ENCODE results near the gene TICRR. TPM values are rescaled to one million over a fixed set of nuclear protein-coding genes. Genes with fewer than 3 reads are reported as not detected.
"Not testable (repeated sequence)": the region's sequence is repeated elsewhere in the genome, so short reads cannot be mapped to it uniquely, and the experiment has no call there.

Gene TICRR, protein sequence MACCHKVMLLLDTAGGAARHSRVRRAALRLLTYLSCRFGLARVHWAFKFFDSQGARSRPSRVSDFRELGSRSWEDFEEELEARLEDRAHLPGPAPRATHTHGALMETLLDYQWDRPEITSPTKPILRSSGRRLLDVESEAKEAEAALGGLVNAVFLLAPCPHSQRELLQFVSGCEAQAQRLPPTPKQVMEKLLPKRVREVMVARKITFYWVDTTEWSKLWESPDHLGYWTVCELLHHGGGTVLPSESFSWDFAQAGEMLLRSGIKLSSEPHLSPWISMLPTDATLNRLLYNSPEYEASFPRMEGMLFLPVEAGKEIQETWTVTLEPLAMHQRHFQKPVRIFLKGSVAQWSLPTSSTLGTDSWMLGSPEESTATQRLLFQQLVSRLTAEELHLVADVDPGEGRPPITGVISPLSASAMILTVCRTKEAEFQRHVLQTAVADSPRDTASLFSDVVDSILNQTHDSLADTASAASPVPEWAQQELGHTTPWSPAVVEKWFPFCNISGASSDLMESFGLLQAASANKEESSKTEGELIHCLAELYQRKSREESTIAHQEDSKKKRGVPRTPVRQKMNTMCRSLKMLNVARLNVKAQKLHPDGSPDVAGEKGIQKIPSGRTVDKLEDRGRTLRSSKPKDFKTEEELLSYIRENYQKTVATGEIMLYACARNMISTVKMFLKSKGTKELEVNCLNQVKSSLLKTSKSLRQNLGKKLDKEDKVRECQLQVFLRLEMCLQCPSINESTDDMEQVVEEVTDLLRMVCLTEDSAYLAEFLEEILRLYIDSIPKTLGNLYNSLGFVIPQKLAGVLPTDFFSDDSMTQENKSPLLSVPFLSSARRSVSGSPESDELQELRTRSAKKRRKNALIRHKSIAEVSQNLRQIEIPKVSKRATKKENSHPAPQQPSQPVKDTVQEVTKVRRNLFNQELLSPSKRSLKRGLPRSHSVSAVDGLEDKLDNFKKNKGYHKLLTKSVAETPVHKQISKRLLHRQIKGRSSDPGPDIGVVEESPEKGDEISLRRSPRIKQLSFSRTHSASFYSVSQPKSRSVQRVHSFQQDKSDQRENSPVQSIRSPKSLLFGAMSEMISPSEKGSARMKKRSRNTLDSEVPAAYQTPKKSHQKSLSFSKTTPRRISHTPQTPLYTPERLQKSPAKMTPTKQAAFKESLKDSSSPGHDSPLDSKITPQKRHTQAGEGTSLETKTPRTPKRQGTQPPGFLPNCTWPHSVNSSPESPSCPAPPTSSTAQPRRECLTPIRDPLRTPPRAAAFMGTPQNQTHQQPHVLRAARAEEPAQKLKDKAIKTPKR (N-terminal part only)
- total RNA-seq: 0.62 TPM

DNA sequence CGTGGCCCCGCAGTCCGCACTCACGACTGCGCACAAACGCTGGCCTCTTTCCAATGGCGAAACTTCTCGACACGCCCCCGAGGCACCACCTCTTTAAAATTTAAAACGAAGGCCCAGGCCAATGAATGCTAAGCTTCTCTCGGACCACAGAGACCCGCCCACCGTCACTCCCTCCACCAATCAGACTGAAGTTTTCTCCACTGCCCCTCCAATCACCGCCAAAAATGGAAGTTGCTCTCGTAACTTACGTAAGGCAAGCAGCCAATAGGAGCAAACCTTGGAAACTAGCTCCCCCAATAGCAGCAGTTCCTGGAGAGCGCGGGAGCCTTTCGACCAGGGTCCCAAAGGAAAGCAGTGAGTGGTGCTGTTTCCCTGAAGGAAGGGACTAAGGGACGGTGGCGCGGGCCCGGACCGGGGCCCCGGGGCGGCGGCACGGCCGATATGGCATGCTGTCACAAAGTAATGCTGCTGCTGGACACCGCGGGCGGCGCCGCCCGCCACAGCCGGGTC lies at the start of gene TICRR:
TSS of gene TICRR (plus strand) at position 324 of the 510 bp plus-strand sequence. CDS start at position 442, 118 bp downstream.
- peak; percentile 89 for DNase-seq

DNA sequence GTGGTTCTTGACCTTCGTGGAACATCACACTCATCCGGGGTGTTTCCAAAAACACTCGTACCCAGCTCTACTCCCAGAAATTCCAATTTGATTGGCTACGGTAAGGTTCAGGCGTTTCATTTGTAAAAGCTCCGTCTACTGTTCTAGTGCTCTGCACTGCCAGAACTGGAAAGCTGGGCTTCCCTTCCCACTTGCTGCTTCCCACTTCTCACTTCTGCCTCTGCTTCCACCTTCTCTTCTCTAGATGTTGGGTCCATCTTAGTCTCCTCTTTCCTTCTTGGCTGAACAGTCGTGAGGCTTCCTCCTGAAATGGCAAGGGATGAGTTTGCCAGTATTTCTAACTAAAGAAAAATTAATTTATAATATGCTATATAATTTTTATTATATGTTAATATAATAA lies 49.1 kb upstream of the TICRR start:
- DNase-seq: no peak

DNA sequence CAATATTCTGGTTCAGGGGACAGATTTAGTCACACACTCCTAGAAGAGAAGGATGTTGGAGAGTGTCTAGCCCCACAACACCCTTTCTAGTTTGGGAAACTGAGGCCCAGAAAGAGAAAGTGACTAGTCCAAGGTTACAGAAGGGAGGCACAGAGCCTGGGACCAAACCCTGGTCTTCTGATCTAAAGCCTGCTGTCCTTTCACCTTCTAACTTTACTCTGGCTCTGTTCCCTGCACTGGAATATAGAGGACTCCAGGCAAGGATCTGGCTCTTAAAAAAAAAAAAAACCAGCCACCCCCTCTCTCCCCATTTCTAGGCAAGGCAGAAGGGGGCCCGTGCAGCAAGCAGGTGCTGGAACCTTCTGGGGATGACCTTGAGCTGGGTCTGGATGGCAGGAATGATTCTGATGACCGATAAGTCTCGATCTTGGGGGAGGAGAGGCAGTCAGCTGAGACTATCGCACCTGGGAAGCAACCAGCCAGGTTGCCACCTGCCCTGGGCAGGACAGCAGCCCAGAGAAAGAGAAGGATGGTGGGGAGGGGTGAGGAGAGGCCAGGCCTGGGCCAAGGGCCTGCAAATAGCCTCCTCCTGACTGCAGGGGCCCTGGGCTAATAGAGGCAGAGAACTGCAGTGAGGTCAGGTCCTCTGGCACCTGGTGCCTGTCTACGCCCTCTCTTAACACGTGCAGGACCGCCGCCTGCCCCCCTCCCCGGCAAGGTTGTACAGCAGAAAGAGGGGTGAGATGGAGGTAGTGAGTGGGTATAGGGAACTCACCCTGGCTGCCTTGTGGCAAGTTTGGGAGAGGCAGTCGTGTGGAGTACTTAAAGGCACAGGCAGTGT lies 48.4 kb upstream of the TICRR start:
- DNase-seq: no peak

DNA sequence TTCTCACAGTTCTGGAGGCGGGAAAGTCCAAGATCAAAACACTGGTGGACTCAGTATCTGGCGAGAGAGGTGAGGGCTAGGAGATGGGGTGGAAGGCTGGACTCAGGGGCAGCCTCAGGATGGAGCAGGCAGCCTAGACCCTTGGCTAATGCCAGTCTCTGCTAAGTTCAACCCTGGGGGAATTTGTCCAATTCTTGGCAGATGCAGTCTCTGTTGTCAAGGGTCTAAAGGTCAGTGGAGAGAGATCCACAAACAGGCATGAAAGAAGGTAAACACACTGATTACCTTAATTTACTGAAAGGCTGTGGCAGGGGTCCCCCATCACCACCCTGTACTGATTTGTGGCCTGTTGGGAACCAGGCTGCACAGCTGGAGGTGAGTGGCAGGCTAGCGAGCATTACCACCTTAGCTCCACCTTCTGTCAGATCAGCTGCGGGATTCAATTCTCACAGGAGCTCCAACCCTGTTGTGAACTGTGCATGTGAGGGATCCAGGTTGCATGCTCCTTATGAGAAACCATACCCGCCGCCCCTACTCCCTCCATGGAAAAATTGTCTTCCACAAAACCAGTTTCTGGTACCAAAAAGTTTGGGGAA lies 46.4 kb upstream of the TICRR start:
- DNase-seq: no peak

DNA sequence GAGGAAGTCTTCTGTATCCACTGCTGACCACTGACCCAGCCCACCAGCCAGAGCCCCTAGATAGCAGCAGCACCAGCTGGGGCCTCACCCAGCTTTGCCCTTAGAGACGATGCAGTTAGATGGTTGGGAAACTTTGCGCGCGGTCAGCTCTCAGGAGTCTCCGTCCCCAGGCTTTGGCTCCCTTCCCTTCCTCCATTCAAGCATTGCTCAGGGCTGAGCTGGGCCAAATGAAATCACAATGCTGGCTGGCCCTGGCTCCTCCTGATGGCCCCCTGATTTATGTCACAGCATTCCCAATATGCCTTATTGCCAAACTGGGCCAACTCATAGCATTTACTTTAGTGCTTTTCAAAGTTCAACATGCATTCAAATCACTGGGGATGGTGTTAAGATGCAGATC lies 44.3 kb upstream of the TICRR start:
- DNase-seq: no peak

DNA sequence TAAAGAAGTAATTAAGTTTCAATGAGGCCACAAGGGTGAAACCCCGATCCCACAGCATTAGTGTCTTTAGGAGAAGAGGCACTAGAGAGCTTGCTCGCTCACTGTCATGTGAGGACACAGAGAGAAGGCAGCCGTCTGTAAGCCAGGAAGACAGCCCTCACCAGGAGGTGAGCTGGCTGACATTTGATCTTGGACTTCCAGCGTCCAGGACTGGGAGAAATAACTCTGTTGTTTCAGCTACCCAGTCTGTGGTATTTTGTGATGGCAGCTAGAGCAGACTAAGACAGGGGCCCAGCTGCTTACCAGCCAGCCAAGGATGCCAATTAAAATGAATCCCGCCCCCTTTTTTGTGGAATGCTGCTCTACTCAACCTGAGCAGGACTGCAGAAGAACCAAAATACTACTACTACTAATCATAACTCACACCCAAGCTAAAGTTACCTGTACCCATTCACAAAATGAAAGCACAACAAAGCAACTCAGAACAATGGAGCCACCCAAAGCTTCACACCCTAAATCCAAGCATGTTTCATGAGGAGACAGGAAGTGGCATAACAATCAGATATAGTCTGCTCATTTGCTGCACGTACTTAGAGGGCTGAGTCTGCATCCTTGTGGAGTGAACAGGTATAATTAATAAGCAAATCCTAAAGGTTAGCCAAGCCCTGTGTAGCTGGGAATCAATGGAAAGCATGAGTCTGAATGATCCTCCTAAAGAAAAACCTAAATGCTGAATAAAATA lies 43.3 kb upstream of the TICRR start:
- no peak for DNase-seq

DNA sequence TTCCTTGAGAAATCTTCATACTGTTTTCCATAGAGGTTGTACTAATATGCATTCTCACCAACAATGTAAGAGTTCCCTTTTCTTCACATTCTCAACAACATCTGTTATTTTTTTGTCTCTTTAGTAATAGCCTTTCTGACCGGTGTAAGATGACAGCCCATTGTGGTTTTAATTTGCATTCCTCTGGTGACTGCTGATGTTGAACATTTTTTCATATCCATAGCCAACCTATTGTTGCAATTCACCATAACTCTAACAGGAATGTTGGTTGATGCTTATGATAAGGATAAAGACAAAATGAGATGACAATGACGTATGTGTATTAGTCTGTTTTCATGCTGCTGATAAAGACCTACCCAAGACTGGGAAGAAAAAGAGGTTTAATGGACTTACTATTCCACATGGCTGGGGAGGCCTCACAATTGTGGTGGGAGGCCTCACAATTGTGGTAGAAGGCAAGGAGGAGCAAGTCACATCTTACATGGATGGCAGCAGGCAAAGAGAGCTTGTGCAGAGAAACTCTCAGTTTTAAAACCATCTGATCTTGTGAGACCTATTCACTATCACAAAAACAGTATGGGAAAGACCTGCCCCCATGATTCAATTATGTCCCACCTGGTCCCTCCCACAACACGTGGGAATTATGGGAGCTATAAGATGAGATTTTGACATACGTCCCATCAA lies 41.3 kb upstream of the TICRR start:
- DNase-seq: no peak

DNA sequence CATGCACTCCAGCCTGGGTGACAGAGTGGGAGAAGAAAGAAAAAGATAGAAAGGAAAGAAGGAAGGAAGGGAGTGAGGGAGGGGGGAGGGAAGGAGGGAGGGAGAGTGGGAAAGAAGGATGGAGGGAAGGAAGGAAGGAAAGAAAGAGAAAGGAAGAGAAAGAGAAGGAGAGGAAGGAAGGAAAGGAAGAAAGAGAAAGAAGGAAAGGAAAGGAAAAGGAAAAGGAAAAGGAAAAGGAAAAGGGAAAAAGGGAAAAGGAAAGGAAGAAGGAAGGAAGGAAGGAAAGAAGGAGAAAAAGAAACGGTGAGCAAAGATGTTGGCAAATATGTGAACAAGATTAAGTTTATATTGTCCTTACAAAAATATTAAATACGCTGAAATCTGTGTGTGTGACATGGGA lies 36.2 kb upstream of the TICRR start:
- no peak for DNase-seq

DNA sequence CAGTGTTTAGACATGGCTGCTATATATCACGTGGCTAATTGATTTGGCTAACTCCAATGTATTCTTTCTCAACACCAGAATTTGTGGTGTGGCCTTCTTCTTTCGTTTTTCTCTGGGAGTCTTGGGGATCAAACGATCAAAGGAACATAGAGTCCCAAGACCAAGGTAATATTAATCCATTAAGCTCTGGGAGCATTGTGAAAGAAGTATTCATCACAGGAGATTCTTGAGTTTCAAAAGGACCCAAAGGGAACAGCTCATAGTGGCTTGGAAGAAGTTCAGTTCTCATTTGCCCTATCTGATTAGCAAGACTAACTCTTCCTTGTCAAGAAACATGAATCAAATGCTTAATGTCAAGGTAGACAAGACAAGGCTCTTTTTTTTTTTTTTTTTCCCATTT lies 32.9 kb upstream of the TICRR start:
- no peak for DNase-seq

DNA sequence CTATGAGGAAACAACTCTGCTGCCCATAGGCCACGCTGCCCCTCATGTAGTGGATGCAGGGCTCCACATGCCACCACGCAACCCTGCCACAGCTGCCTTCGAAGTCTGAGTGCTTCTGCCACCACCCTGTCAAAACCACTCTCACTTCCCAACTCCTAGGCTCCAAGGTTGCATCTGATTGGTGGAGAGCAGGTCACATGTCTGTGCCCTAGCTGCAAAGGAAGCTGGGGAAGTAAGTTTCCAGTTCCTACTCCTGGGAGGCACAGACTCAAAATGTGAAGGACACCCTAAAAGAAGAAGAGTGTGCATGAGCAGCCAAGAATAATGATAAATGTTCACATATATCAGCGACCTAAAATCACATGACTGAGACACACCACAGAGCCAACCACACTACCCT lies 31.9 kb upstream of the TICRR start:
- no peak for DNase-seq

DNA sequence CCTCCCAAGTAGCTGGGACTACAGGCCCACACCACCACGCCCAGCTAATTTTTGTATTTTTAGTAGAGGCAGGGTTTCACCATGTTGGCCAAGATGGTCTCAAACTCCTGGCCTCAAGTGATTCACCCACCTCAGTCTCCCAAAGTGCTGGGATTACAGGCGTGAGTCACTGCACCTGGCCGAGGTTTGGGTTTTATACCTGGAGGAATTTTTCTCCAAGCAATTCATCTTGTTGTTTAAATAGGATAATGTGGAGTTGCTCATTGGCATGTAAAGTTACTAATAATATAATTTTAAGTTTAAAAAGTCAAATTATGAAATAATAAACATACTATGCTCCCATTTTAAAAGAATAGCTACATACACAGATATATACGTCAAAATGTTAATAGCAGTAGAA lies 26.1 kb upstream of the TICRR start:
- DNase-seq: not testable (repeated sequence)

DNA sequence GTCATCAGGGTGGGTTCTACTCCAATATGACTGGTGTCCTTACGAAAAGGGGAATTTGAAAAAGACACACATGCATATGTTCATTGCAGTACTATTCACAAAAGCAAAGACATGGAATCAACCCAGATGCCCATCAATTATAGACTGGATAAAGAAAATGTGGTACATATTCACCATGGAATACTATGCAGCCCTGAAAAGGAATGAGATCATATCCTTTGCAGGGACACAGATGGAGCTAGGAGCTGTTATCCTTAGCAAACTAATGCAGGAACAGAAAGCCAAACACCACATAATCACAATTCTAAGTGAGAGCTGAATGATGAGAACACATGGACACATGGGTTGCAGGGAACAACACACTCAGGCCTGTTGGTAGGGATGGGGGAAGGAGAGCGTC lies 24.8 kb upstream of the TICRR start:
- no peak for DNase-seq

DNA sequence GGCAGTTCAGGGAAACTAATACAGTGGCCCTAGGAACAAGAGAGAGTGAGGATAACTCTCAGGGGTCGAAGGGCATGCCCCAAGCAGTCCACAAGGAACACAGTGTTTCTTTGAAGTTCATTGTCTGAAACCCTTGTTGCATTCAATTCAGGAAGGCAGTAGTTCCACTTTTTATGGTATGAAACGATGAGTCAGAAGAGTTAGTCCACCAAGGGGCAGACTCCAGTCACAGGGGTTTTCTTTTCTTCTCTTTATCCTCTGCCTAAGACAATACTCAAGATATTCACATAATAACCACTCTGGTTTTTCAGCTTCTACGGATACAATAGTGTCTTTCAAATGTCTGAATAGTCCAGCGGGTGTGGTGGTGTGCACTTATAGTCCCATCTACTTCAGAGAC lies 23.7 kb upstream of the TICRR start:
- DNase-seq: no peak

DNA sequence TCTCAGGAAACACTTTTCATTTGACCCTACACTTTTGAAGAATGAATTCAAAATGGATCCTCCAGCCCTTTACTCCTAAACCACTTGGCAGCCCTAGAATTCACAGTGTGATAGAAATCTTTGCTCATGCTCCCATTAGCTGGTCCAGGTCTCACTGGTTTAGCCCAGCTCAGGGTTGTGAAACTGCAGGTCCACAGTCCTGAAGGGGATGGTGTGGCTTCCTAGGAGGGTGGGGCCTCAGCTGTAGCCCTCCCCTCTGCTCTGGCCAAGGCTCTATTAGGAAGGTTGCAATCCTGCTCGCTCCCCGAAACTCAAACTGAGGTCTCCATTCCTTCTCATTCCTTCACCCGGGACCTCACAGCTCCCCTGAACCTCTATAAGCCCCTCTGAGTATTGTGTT lies 21.6 kb upstream of the TICRR start:
- no peak for DNase-seq

DNA sequence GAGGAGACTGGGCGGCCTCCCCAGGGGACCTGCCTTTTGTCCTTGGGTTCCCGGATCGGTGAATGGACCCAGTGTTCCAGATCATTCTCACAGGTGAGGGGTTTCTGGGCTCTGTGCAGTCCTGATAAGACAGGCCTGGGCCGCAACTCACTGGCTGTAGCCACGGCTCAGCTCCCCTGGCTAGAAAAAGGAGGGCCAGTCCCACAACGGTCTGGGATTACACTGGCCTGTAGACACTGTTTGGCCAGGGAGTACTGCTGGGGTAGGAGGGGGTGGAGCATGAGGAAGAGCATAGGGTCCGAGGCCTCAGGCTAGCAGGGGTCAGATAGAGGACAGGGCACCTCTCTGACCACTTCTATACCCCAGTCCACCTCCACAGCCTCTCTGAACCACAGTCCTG lies 21.0 kb upstream of the TICRR start:
- no peak for DNase-seq

DNA sequence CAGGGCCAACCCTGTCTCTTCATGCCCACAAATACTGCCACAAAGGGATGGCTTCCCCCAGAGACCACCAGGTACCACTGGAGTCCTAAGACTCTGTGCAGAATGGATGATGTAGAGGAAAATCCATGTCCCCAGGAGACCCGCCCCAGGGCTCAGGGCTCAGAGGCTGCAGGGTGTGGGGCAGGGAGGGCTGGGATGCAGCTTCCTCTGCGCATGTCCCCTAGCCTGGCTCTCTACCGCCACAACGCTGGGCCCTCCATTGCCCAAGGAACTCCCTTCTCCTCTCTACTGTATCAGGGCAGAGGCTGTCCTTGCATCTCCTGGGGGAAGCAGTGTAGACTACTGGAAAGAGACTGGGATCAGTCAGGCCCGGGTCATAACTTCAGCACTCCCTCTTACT lies 19.5 kb upstream of the TICRR start:
- no peak for DNase-seq

DNA sequence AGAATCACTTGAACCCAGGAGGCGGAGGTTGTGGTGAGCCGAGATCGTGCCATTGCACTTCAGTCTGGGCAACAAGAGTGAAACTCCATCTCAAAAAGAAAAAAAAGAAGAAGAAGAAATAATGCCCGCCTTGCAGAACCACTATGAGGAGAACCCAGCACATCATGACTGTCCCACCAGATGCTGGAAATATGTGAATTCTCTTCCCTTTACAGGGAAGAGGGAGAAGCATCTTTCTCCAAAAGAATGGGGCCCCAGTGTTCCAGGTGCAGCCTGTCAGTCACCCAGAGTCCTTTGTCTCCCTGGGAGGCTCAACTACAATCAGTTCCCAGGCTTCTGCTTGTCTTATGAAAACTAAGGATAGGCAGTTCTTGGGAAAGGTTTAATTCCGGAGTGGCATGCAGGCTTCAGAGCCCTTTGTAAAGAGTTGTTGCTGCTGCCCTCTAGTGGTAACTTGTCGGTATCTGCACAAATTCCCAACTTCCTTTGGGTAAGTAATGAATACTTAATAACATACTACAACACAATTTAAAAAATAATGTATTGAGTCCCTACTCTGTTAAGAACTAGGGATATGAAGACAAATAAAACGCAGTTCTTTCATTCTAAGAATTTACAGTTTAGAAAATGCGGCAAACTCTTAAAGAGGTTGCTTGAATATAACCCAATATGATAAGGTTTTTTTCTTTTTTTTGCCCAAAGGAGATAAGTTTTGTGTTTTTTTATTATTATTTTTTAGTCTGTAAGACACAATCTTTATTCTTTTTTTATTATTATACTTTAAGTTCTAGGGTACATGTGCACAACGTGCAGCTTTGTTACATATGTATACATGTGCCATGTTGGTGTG lies 18.6 kb upstream of the TICRR start:
- DNase-seq: peak; percentile 22

DNA sequence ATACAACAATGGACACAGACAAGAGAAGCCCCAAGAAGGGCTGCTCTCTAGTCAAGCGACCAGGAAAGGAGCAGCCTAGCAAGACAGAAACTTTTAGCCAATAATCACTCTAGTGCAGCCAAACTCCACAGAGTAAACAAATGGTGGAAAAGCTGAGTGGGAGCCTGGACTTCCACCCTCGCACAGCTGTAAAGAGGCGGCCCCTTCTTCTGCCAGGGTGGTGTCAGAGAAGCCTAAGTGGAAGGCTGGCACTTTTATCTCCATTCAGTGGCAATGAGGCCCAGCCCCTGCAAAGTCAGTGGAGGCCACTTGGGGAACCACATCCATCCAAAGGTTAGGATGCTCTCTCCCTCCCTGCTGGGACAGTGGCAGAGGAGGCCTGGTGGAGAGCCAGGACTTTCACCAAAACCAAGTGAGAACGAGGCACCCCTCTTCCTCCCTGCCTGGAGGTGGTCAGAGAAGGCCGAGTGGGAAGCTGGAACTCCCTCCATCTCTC lies 15.5 kb upstream of the TICRR start:
- no peak for DNase-seq

DNA sequence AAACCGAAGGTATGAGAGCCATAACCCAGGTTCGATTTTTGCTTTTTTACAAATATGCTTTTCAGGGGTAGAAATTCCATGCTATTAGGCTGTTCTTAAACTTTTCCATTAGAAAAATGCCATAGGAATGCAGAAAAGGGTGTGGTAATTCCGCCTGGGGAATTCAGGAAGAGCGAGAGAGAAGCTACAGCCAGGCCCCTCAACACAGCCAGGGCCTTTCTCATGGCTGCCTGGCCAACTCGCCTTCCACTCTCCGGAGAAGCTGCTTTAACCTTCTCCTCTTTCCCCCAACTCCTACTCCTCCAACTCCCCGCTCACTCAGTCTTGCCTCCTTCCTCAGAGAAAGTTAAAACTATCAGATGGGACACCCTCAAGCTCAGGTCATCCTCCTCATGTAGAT lies 9.1 kb upstream of the TICRR start:
- DNase-seq: no peak

Measured in occipital lobe (tissue), 2 donors.